Measurements from ENCODE around the gene TYSND1.

TYSND1 gene

DNA sequence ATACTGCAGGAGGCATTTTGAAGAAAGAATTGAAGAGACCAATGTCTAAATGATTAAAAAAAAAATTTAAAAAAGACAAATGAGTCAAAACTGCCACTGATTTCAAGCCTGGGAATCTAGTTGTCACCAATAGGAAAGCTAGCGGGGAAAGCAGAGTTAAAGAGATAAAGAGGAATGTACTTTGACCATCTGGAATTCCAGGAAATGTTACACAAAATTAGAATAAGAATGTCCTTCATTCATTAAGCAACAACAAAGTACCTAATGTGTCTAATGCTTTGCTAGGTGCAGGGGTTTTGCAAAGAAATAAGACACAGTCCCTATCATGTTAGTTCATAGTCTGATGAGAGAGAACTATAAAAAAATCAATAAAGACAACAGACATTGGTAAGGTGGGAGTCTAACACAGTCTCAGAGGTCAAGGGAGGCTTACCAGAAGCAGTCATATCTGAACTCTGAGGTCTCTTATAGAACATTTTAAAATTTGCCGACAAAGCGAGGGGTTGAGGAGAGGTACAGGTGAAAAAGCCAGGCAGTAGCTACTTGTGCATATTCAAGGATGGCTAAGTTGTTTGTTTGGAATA lies 8.8 kb upstream of the TYSND1 start:
- Histone ChIP-seq H3K4me1 (ENCODE audit: insufficient read depth, insufficient read length) (no peaks in the 10 kb centered on the region), H3K27me3 (ENCODE audit: insufficient read depth, insufficient read length) (no peaks in the 10 kb centered on the region), H3K9ac (ENCODE audit: insufficient read length, low read depth) (no peak overlapping the region), H3K9me3 (ENCODE audit: insufficient read depth, low read length) (no peaks in the 10 kb centered on the region), H3K36me3 (ENCODE audit: insufficient read depth, insufficient read length, low read length) (peaks cover 80% of the 10 kb centered on the region), H3K4me3 (ENCODE audit: insufficient read length, low read depth) (no peak overlapping the region)
- no peak for TF ChIP-seq ZNF274 (IDR thresholded peaks at IDR 0.05; ENCODE audit: low read depth, low read length)
- TF ChIP-seq YY1 (IDR thresholded peaks at IDR 0.05; ENCODE audit: insufficient read depth, insufficient read length): no peak
- no peak for TF ChIP-seq SUZ12 (IDR thresholded peaks at IDR 0.05; ENCODE audit: extremely low read depth, insufficient read depth, insufficient read length)
- DNase-seq (ENCODE audit: low read depth, low spot score): no peak

DNA sequence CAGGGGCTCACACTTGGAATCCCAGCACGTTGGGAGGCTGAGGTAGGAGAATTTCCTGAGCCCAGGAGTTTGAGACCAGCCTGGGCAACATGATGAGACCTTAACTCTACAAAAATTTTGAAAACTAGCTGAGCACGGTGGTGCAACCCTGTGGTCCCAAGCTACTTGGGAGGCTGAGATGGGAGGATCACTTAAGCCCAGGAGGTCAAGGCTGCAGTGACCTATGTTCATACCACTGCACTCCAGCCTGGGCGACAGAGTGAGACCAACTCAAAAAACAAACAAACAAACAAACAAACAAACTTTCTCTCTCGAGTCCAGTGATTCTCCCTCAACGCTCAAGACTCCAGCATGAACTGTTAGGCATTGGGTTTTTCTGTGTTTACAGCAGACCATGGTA lies 2.0 kb upstream of the TYSND1 start:
- H3K36me3 ChIP-seq (ENCODE audit: insufficient read depth, insufficient read length, low read length): peaks cover 53% of the 10 kb centered on the region

DNA sequence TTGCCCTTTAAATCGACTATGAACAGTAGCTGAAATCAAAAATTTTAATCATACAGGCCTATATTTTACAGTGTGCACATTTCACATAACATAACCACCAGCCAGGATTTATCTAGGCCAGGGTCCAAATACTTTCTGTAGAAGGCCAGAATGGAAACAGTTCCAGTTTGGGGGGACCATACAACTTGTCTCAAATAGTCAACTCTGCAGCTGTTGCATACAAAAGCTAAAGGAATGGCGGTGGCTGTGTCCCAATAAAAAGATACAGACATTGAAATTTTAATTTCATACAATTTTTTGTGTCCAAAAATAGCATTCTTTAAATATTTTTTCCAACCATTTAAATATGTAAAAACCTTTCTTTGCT lies 742 bp upstream of the TYSND1 start:
- H3K4me3 ChIP-seq (ENCODE audit: insufficient read length, low read depth): no peak overlapping the region
- H3K4me1 ChIP-seq (ENCODE audit: insufficient read depth, insufficient read length): peaks cover 4% of the 10 kb centered on the region
- no peaks in the 10 kb centered on the region for H3K27me3 ChIP-seq (ENCODE audit: insufficient read depth, insufficient read length)
- TF ChIP-seq ZNF274 (IDR thresholded peaks at IDR 0.05; ENCODE audit: low read depth, low read length) (no peak), SUZ12 (IDR thresholded peaks at IDR 0.05; ENCODE audit: extremely low read depth, insufficient read depth, insufficient read length) (no peak), YY1 (IDR thresholded peaks at IDR 0.05; ENCODE audit: insufficient read depth, insufficient read length) (no peak)
- peaks cover 42% of the 10 kb centered on the region for H3K36me3 ChIP-seq (ENCODE audit: insufficient read depth, insufficient read length, low read length)
- peak overlapping the region; percentile 53 for H3K9ac ChIP-seq (ENCODE audit: insufficient read length, low read depth)
- no peaks in the 10 kb centered on the region for H3K9me3 ChIP-seq (ENCODE audit: insufficient read depth, low read length)
- no peak for DNase-seq (ENCODE audit: low read depth, low spot score)

More for the DNA sequence above, 2.0 kb upstream of the TYSND1 start:
- DNase-seq (ENCODE audit: low read depth, low spot score): no peak
- H3K4me3 ChIP-seq (ENCODE audit: insufficient read length, low read depth): no peak overlapping the region
- TF ChIP-seq SUZ12 (IDR thresholded peaks at IDR 0.05; ENCODE audit: extremely low read depth, insufficient read depth, insufficient read length) (no peak), ZNF274 (IDR thresholded peaks at IDR 0.05; ENCODE audit: low read depth, low read length) (no peak), YY1 (IDR thresholded peaks at IDR 0.05; ENCODE audit: insufficient read depth, insufficient read length) (no peak)
- H3K27me3 ChIP-seq (ENCODE audit: insufficient read depth, insufficient read length): no peaks in the 10 kb centered on the region
- H3K4me1 ChIP-seq (ENCODE audit: insufficient read depth, insufficient read length): peaks cover 4% of the 10 kb centered on the region
- H3K9me3 ChIP-seq (ENCODE audit: insufficient read depth, low read length): no peaks in the 10 kb centered on the region
- no peak overlapping the region for H3K9ac ChIP-seq (ENCODE audit: insufficient read length, low read depth)

DNA sequence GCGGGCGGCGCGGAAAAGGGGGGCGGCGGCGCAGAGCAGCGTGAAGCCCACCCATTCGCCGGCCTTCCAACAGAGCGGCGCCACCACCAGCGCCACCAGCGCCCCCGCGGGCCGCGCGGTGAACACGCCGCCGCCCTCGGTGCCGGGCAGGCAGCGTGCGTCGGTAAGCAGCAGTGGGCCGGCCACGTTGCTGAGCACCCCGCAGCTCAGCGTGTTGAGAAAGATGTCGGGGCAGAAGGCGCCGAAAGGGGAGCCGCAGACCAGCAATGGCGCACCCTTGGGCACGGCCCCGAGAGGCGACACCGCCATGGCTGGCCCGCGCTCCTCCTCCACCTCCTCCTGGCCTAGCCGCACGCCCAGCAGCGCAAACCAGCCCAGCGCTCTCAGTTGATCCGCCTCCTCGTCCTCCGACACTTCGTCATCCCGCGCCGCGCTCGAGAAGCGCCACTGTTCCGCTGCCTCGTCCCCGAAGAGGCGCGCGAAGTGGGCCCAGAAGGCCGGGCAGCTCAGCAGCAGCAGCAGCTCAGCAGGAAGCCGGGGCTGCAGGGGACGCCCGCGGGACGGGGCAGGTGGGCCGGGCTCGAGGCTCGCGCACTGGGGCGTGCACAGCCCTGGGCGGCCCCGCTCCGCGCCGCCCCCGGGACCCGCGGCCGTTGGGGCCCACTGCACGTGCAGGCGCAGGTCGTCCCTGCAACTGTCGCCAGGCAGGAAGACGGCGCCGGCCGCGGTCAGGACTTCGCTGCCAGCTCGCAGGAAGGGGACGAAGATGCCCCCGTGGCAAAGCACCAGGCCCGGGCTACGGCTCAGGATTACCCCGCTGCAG lies 623 bp downstream of the TYSND1 start:
- H3K4me1 ChIP-seq (ENCODE audit: insufficient read depth, insufficient read length): peaks cover 4% of the 10 kb centered on the region
- no peak for DNase-seq (ENCODE audit: low read depth, low spot score)

DNA sequence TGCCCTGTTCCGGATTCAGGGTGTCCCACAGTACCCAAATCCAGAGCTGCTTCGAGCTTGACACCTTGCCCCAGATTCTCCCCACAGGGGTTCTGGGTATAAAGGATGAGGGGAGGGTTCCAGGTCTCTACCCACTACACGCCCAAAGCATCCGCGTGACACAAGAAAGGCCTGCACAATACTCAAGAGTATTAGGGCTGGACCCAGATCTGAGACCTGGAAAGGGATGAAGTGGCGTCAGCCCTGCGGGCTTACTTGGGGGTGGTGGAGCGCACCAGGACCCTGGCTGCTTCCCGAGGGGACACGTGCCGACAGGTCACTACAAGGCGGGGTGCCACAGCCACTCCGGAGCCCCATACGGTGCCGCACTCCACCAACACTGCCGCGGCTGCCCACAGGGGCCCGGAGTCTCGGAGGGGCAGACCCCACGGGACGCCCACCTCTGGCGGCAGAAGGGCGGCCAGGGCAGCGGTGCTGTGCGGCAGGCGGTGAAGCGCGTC lies 1.3 kb downstream of the TYSND1 start:
- H3K4me3 ChIP-seq (ENCODE audit: insufficient read length, low read depth): peak overlapping the region; percentile 62
- peaks cover 4% of the 10 kb centered on the region for H3K4me1 ChIP-seq (ENCODE audit: insufficient read depth, insufficient read length)
- no peak for TF ChIP-seq SUZ12 (IDR thresholded peaks at IDR 0.05; ENCODE audit: extremely low read depth, insufficient read depth, insufficient read length)
- no peak for TF ChIP-seq ZNF274 (IDR thresholded peaks at IDR 0.05; ENCODE audit: low read depth, low read length)
- TF ChIP-seq YY1 (IDR thresholded peaks at IDR 0.05; ENCODE audit: insufficient read depth, insufficient read length): no peak
- peak overlapping the region; percentile 85 for H3K9ac ChIP-seq (ENCODE audit: insufficient read length, low read depth)
- no peaks in the 10 kb centered on the region for H3K27me3 ChIP-seq (ENCODE audit: insufficient read depth, insufficient read length)
- DNase-seq (ENCODE audit: low read depth, low spot score): no peak
- H3K36me3 ChIP-seq (ENCODE audit: insufficient read depth, insufficient read length, low read length): peaks cover 22% of the 10 kb centered on the region
- H3K9me3 ChIP-seq (ENCODE audit: insufficient read depth, low read length): no peaks in the 10 kb centered on the region

More for the DNA sequence above, 623 bp downstream of the TYSND1 start:
- Histone ChIP-seq H3K9ac (ENCODE audit: insufficient read length, low read depth) (peak overlapping the region; percentile 85), H3K9me3 (ENCODE audit: insufficient read depth, low read length) (no peaks in the 10 kb centered on the region), H3K36me3 (ENCODE audit: insufficient read depth, insufficient read length, low read length) (peaks cover 28% of the 10 kb centered on the region), H3K4me3 (ENCODE audit: insufficient read length, low read depth) (peak overlapping the region; percentile 62), H3K27me3 (ENCODE audit: insufficient read depth, insufficient read length) (no peaks in the 10 kb centered on the region)
- TF ChIP-seq SUZ12 (IDR thresholded peaks at IDR 0.05; ENCODE audit: extremely low read depth, insufficient read depth, insufficient read length) (no peak), ZNF274 (IDR thresholded peaks at IDR 0.05; ENCODE audit: low read depth, low read length) (no peak), YY1 (IDR thresholded peaks at IDR 0.05; ENCODE audit: insufficient read depth, insufficient read length) (no peak)

DNA sequence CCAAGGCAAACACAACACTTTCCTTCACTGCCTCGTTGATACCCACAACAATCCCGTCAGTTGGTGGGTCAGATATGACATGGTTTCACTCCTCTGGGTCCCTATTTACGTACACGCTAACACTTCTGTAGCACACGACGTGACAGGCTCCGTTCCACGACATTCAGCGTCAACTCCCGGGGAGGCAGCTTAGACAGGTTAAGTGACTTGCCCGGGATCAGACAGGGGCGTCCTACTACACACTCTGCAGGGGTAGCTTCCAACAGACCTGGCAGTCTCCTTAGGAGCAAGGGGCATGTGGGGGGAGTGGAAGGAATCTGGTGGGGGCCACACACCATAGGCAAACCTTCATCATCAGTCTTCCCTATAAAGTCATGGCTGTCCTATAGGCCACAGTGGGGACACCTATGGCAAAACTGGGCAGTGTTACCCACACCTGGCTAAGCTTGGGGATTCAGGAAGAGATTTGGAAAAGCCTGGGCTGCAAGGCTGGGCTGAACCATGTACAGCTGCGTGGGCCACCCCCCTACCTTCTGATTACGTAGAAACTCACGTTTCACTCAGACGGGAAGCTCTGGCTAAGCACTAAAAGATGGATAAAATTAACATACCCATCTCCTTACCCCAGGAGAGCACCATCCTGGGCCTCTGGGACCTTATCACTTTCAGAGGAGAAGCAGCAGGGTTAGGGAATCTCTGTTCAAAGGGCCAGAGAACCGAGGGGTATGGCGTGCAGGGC lies 2.0 kb downstream of the TYSND1 start:
- peaks cover 4% of the 10 kb centered on the region for H3K4me1 ChIP-seq (ENCODE audit: insufficient read depth, insufficient read length)
- DNase-seq (ENCODE audit: low read depth, low spot score): no peak
- H3K36me3 ChIP-seq (ENCODE audit: insufficient read depth, insufficient read length, low read length): peaks cover 17% of the 10 kb centered on the region
- TF ChIP-seq SUZ12 (IDR thresholded peaks at IDR 0.05; ENCODE audit: extremely low read depth, insufficient read depth, insufficient read length) (no peak), ZNF274 (IDR thresholded peaks at IDR 0.05; ENCODE audit: low read depth, low read length) (no peak), YY1 (IDR thresholded peaks at IDR 0.05; ENCODE audit: insufficient read depth, insufficient read length) (no peak)
- peak overlapping the region; percentile 62 for H3K4me3 ChIP-seq (ENCODE audit: insufficient read length, low read depth)
- no peaks in the 10 kb centered on the region for H3K9me3 ChIP-seq (ENCODE audit: insufficient read depth, low read length)
- peak overlapping the region; percentile 85 for H3K9ac ChIP-seq (ENCODE audit: insufficient read length, low read depth)
- no peaks in the 10 kb centered on the region for H3K27me3 ChIP-seq (ENCODE audit: insufficient read depth, insufficient read length)
